IPS DF 6.9 (cell line): ENCODE measurements around the gene LCNL1.

ENCODE experiments used
- DNase-seq: peaks from one replicate; pipeline ENCODE4 v3.0.0-alpha.2; 2013; ENCODE audit warnings: low read depth, low spot score
- H3K27ac ChIP-seq: one replicate; pipeline ENCODE4 v1.5.1; 2013; ENCODE audit warnings: low read length, control low read depth
- H3K27me3 ChIP-seq: 2 replicates; pipeline ENCODE4 v1.6.1; 2013; ENCODE audit warnings: mild to moderate bottlenecking, low read length; ENCODE audit not compliant: control insufficient read depth, insufficient read depth
- H3K36me3 ChIP-seq: 2 replicates; pipeline ENCODE4 v1.6.1; 2013; ENCODE audit warnings: low read length; ENCODE audit not compliant: control insufficient read depth, insufficient read depth
- H3K4me1 ChIP-seq: 2 replicates; pipeline ENCODE4 v1.6.1; 2013; ENCODE audit warnings: low read length; ENCODE audit not compliant: control insufficient read depth, insufficient read depth
- H3K4me3 ChIP-seq: 2 replicates; pipeline ENCODE4 v1.5.1; 2013; ENCODE audit warnings: mild to moderate bottlenecking, low read length
- H3K9me3 ChIP-seq: 2 replicates; pipeline ENCODE4 v1.6.1; 2013; ENCODE audit warnings: low read length, inconsistent platforms; ENCODE audit not compliant: control insufficient read depth, insufficient read depth
- WGBS: extraction: QIAGEN DNeasy Blood & Tissue Kit; methylation state at CpG from one replicate; pipeline ENCODE4 v1.1.7; 2013; ENCODE audit warnings: mixed read lengths, missing lambda C conversion rate; ENCODE audit not compliant: insufficient read length, insufficient coverage; 5-methylcytosine and 5-hydroxymethylcytosine counted together

Gene LCNL1

GRCh38 chr9:136982232-136983051 is at the start of gene LCNL1:
TSS of gene LCNL1 (plus strand) at chr9:136982993. CDS start at chr9:136983587, 594 bp downstream.
- Histone ChIP-seq H3K27me3 (peaks cover 8% of the 10 kb centered on the region; the same call in 1 of the 2 replicates), H3K36me3 (no peaks in the 10 kb centered on the region), H3K9me3 (no peaks in the 10 kb centered on the region), H3K27ac (no peak within 1 kb of the TSS), H3K4me3 (no peak within 1 kb of the TSS), H3K4me1 (peaks cover 2% of the 10 kb centered on the region)
- DNase-seq, result no peak
- no CpG with 5 or more reads among the region's 18 CpGs for WGBS

GRCh38 chr9:136934277-136934676 is 48.5 kb upstream of the LCNL1 start:
- no peak for DNase-seq
- Histone ChIP-seq H3K4me1 (no peaks in the 10 kb centered on the region), H3K4me3 (no peak overlapping the region), H3K27me3 (no peaks in the 10 kb centered on the region), H3K36me3 (no peaks in the 10 kb centered on the region), H3K9me3 (no peaks in the 10 kb centered on the region), H3K27ac (no peak overlapping the region)
- no CpG with 5 or more reads among the region's 3 CpGs for WGBS

GRCh38 chr9:136935651-136936050 is 47.1 kb upstream of the LCNL1 start:
- no peak overlapping the region for H3K27ac ChIP-seq
- H3K4me1 ChIP-seq, result no peaks in the 10 kb centered on the region
- peaks cover 9% of the 10 kb centered on the region for H3K36me3 ChIP-seq
- H3K9me3 ChIP-seq, result no peaks in the 10 kb centered on the region
- no peak overlapping the region for H3K4me3 ChIP-seq
- no peaks in the 10 kb centered on the region for H3K27me3 ChIP-seq
- DNase-seq, result no peak
- no CpG with 5 or more reads among the region's 3 CpGs for WGBS

- no CpG with 5 or more reads among the region's 8 CpGs for WGBS
- no peak for DNase-seq
- peaks cover 18% of the 10 kb centered on the region for H3K36me3 ChIP-seq
- no peaks in the 10 kb centered on the region for H3K4me1 ChIP-seq
- no peaks in the 10 kb centered on the region for H3K27me3 ChIP-seq
- no peak overlapping the region for H3K27ac ChIP-seq
- H3K9me3 ChIP-seq, result no peaks in the 10 kb centered on the region
- no peak overlapping the region for H3K4me3 ChIP-seq
Observed at GRCh38 chr9:136936645-136937170, 46.1 kb upstream of the LCNL1 start.

- Histone ChIP-seq H3K4me3 (no peak overlapping the region), H3K27ac (no peak overlapping the region), H3K4me1 (no peaks in the 10 kb centered on the region), H3K36me3 (peaks cover 25% of the 10 kb centered on the region), H3K9me3 (no peaks in the 10 kb centered on the region), H3K27me3 (no peaks in the 10 kb centered on the region)
- DNase-seq, result no peak
- no CpG with 5 or more reads among the region's 15 CpGs for WGBS
Observed at GRCh38 chr9:136937186-136938001, 45.4 kb upstream of the LCNL1 start.

- Histone ChIP-seq H3K4me1 (peaks cover 2% of the 10 kb centered on the region; the same call in 1 of the 2 replicates), H3K27ac (no peak overlapping the region), H3K9me3 (no peaks in the 10 kb centered on the region), H3K27me3 (no peaks in the 10 kb centered on the region), H3K36me3 (peaks cover 26% of the 10 kb centered on the region), H3K4me3 (no peak overlapping the region)
- no peak for DNase-seq
- WGBS, result no CpG with 5 or more reads among the region's 28 CpGs
Observed at GRCh38 chr9:136939431-136939995, 43.3 kb upstream of the LCNL1 start.

- DNase-seq, result no peak
- no CpG with 5 or more reads among the region's 16 CpGs for WGBS
- no peaks in the 10 kb centered on the region for H3K27me3 ChIP-seq
- H3K9me3 ChIP-seq, result no peaks in the 10 kb centered on the region
- no peak overlapping the region for H3K27ac ChIP-seq
- no peak overlapping the region for H3K4me3 ChIP-seq
- peaks cover 5% of the 10 kb centered on the region; the same call in 1 of the 2 replicates for H3K4me1 ChIP-seq
- H3K36me3 ChIP-seq, result peaks cover 26% of the 10 kb centered on the region
Observed at GRCh38 chr9:136939996-136940525, 42.7 kb upstream of the LCNL1 start.

GRCh38 chr9:136940526-136941230 is 42.1 kb upstream of the LCNL1 start:
- Histone ChIP-seq H3K27ac (no peak overlapping the region), H3K36me3 (peaks cover 26% of the 10 kb centered on the region), H3K4me1 (peaks cover 5% of the 10 kb centered on the region; the same call in 1 of the 2 replicates), H3K27me3 (no peaks in the 10 kb centered on the region), H3K4me3 (no peak overlapping the region), H3K9me3 (no peaks in the 10 kb centered on the region)
- no peak for DNase-seq
- WGBS, result no CpG with 5 or more reads among the region's 42 CpGs

GRCh38 chr9:136941231-136942111 is 41.3 kb upstream of the LCNL1 start:
- Histone ChIP-seq H3K4me1 (peaks cover 5% of the 10 kb centered on the region; the same call in 1 of the 2 replicates), H3K27ac (no peak overlapping the region), H3K36me3 (peaks cover 26% of the 10 kb centered on the region), H3K27me3 (no peaks in the 10 kb centered on the region), H3K4me3 (no peak overlapping the region), H3K9me3 (no peaks in the 10 kb centered on the region)
- no peak for DNase-seq
- no CpG with 5 or more reads among the region's 55 CpGs for WGBS
